Neural cell (in vitro differentiated cells): ENCODE data around the gene CADM1. TPM values are rescaled to one million over a fixed set of nuclear protein-coding genes. Genes with fewer than 3 reads are reported as not detected.
A peak's percentile ranks its signal among the peaks of the same experiment; 100 is the strongest.

Source experiments
- H2AFZ ChIP-seq: fragments of 200-600, 300-800 bp; sonication (generic), shearing (Covaris generic); 2 replicates; pipeline ENCODE4 v1.6.0; 2014; ENCODE audit warnings: low read depth, mild to moderate bottlenecking, antibody characterized with exemption, low read length, moderate library complexity
- H3F3A ChIP-seq: fragments of 200-600 bp; shearing (Covaris generic); 2 replicates; pipeline ENCODE4 v1.6.1; 2016; ENCODE audit warnings: mild to moderate bottlenecking, moderate library complexity, mixed read lengths, antibody characterized with exemption, low read length; ENCODE audit not compliant: insufficient read depth, poor library complexity, severe bottlenecking
- H3K27ac ChIP-seq: fragments of 200-600, 300-800 bp; sonication (generic), shearing (Covaris generic); 2 replicates; pipeline ENCODE4 v1.5.1; 2014; ENCODE audit warnings: mild to moderate bottlenecking, low read length, moderate library complexity
- H3K27me3 ChIP-seq: fragments of 300-800, 200-600 bp; sonication (generic), shearing (Covaris generic); 2 replicates; pipeline ENCODE4 v1.6.0; 2014; ENCODE audit warnings: mild to moderate bottlenecking, low read depth, low read length, moderate library complexity; ENCODE audit not compliant: insufficient read depth
- H3K36me3 ChIP-seq: fragments of 300-800, 200-600 bp; sonication (generic), shearing (Covaris generic); 2 replicates; pipeline ENCODE4 v1.5.1; 2014; ENCODE audit warnings: mild to moderate bottlenecking, antibody characterized with exemption, low read length, moderate library complexity; ENCODE audit not compliant: insufficient read depth
- H3K4me2 ChIP-seq: fragments of 300-800, 200-600 bp; sonication (generic), shearing (Covaris generic); 2 replicates; pipeline ENCODE4 v1.6.0; 2014; ENCODE audit warnings: mild to moderate bottlenecking, low read length
- H3K4me3 ChIP-seq: fragments of 300-800, 200-600 bp; sonication (generic), shearing (Covaris generic); 2 replicates; pipeline ENCODE4 v1.5.1; 2014; ENCODE audit warnings: mild to moderate bottlenecking, low read length, moderate library complexity
- H3K79me2 ChIP-seq: fragments of 200-600 bp; shearing (Covaris generic); replicated peaks from 2 replicates; pipeline ENCODE4 v1.6.0; 2014; ENCODE audit warnings: mild to moderate bottlenecking, low read length, moderate library complexity; ENCODE audit not compliant: insufficient read depth
- H3K9ac ChIP-seq: fragments of 300-800, 200-600 bp; sonication (generic), shearing (Covaris generic); 2 replicates; pipeline ENCODE4 v1.6.1; 2016; ENCODE audit warnings: mild to moderate bottlenecking, low read length, mixed read lengths
- H3K9me2 ChIP-seq: fragments of 200-600 bp; shearing (Covaris generic); 2 replicates; pipeline ENCODE4 v1.6.1; 2016; ENCODE audit warnings: mild to moderate bottlenecking, low read length, mixed read lengths; ENCODE audit not compliant: insufficient read depth
- H3K9me3 ChIP-seq: fragments of 200-600, 300-800 bp; sonication (generic), shearing (Covaris generic); 2 replicates; pipeline ENCODE4 v1.6.1; 2016; ENCODE audit warnings: mild to moderate bottlenecking, mixed run types, low read length, moderate library complexity, mixed read lengths
- H4K20me1 ChIP-seq: fragments of 200-600 bp; shearing (Covaris generic); 2 replicates; pipeline ENCODE4 v1.6.1; 2016; ENCODE audit warnings: mild to moderate bottlenecking, mixed run types; ENCODE audit not compliant: insufficient read depth
- EZH2 ChIP-seq: fragments of 200-600, 300-800 bp; shearing (Covaris generic), sonication (generic); IDR thresholded peaks from 2 replicates; pipeline ENCODE4 v1.6.1; 2014; ENCODE audit warnings: antibody characterized with exemption, low read length, borderline replicate concordance, mild to moderate bottlenecking; ENCODE audit not compliant: insufficient read depth, poor library complexity, severe bottlenecking
- MXI1 ChIP-seq: fragments of 450-650 bp; conservative IDR thresholded peaks from 2 replicates; pipeline ENCODE4 v1.6.1; 2014; ENCODE audit warnings: antibody characterized with exemption, mild to moderate bottlenecking; ENCODE audit not compliant: poor library complexity, severe bottlenecking
- POLR2AphosphoS5 ChIP-seq: IDR thresholded peaks from 2 replicates; pipeline ENCODE4 v1.6.1; 2012
- RAD21 ChIP-seq: fragments of 450-650 bp; conservative IDR thresholded peaks from 2 replicates; pipeline ENCODE4 v1.6.1; 2014; ENCODE audit warnings: antibody characterized with exemption, mild to moderate bottlenecking, moderate library complexity
- SMC3 ChIP-seq: fragments of 450-650 bp; conservative IDR thresholded peaks from 2 replicates; pipeline ENCODE4 v1.6.1; 2014; ENCODE audit warnings: antibody characterized with exemption, mild to moderate bottlenecking, moderate library complexity; ENCODE audit not compliant: poor library complexity
- polyA plus RNA-seq: library from polyadenylated mRNA; depleted of rRNA; stranded (reverse); fragments of >200 nt; gene quantifications from 2 replicates; pipeline ENCODE4 v1.2.3, GENCODE V29; 2014
- TF ChIP-seq, protein P1 (sequence below): fragments of 450-650 bp; IDR thresholded peaks from 2 replicates; pipeline ENCODE4 v1.5.1; 2014; ENCODE audit warnings: antibody characterized with exemption, mild to moderate bottlenecking, moderate library complexity; ENCODE audit not compliant: poor library complexity, severe bottlenecking
- TF ChIP-seq, protein P2 (sequence below): IDR thresholded peaks from 2 replicates; pipeline ENCODE4 v1.6.1; 2012; ENCODE audit warnings: borderline replicate concordance

The CADM1 gene
- polyA plus RNA-seq, 1 donor from 2014 or later: 92.1 TPM

GRCh38 chr11:115360186-115360824 lies 143.9 kb downstream of the CADM1 start:
- Histone ChIP-seq H2AFZ (no peak overlapping the region), H3K9ac (no peak overlapping the region), H3K27ac (no peak overlapping the region), H3K9me3 (no peaks in the 10 kb centered on the region), H3K79me2 (no peaks in the 10 kb centered on the region), H3K27me3 (no peaks in the 10 kb centered on the region), H3K36me3 (no peaks in the 10 kb centered on the region), H3K4me2 (no peak overlapping the region), H3F3A (no peaks in the 10 kb centered on the region), H4K20me1 (no peaks in the 10 kb centered on the region), H3K9me2 (no peaks in the 10 kb centered on the region), H3K4me3 (no peak overlapping the region)
- no peak for TF ChIP-seq MXI1
- TF ChIP-seq, protein P1, sequence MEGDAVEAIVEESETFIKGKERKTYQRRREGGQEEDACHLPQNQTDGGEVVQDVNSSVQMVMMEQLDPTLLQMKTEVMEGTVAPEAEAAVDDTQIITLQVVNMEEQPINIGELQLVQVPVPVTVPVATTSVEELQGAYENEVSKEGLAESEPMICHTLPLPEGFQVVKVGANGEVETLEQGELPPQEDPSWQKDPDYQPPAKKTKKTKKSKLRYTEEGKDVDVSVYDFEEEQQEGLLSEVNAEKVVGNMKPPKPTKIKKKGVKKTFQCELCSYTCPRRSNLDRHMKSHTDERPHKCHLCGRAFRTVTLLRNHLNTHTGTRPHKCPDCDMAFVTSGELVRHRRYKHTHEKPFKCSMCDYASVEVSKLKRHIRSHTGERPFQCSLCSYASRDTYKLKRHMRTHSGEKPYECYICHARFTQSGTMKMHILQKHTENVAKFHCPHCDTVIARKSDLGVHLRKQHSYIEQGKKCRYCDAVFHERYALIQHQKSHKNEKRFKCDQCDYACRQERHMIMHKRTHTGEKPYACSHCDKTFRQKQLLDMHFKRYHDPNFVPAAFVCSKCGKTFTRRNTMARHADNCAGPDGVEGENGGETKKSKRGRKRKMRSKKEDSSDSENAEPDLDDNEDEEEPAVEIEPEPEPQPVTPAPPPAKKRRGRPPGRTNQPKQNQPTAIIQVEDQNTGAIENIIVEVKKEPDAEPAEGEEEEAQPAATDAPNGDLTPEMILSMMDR: peak; percentile 32
- TF ChIP-seq, protein P2, sequence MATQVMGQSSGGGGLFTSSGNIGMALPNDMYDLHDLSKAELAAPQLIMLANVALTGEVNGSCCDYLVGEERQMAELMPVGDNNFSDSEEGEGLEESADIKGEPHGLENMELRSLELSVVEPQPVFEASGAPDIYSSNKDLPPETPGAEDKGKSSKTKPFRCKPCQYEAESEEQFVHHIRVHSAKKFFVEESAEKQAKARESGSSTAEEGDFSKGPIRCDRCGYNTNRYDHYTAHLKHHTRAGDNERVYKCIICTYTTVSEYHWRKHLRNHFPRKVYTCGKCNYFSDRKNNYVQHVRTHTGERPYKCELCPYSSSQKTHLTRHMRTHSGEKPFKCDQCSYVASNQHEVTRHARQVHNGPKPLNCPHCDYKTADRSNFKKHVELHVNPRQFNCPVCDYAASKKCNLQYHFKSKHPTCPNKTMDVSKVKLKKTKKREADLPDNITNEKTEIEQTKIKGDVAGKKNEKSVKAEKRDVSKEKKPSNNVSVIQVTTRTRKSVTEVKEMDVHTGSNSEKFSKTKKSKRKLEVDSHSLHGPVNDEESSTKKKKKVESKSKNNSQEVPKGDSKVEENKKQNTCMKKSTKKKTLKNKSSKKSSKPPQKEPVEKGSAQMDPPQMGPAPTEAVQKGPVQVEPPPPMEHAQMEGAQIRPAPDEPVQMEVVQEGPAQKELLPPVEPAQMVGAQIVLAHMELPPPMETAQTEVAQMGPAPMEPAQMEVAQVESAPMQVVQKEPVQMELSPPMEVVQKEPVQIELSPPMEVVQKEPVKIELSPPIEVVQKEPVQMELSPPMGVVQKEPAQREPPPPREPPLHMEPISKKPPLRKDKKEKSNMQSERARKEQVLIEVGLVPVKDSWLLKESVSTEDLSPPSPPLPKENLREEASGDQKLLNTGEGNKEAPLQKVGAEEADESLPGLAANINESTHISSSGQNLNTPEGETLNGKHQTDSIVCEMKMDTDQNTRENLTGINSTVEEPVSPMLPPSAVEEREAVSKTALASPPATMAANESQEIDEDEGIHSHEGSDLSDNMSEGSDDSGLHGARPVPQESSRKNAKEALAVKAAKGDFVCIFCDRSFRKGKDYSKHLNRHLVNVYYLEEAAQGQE: no peak
- TF ChIP-seq RAD21: no peak

DNA sequence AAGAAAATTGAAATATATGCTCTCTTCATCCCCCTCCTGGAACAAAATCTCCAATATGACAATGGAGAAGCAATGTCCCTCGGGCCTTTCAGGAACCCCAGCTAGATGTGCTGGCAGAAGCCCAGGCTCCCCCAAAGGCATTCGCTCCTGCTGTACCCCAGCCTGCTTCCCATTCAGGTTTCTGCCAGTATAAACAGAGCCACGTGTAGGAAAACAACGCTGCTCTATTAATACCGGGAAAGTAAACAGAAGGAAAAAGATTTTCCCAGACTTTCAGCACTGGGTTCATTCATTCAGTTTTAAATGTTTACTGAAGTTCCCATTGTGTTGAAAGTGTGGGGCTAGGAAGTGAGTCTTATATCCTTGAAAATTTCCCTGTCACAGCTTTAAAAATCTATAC lies 147.1 kb downstream of the CADM1 start:
- Histone ChIP-seq H3K9ac (no peak overlapping the region), H3K27ac (no peak overlapping the region), H3F3A (no peaks in the 10 kb centered on the region), H3K9me3 (no peaks in the 10 kb centered on the region), H4K20me1 (no peaks in the 10 kb centered on the region), H3K9me2 (no peaks in the 10 kb centered on the region), H3K27me3 (no peaks in the 10 kb centered on the region), H3K4me2 (no peak overlapping the region), H3K36me3 (no peaks in the 10 kb centered on the region), H3K79me2 (no peaks in the 10 kb centered on the region), H3K4me3 (no peak overlapping the region), H2AFZ (no peak overlapping the region)
- no peak for TF ChIP-seq POLR2AphosphoS5
- TF ChIP-seq EZH2: no peak
- TF ChIP-seq, protein P1: no peak
- TF ChIP-seq MXI1: no peak
- no peak for TF ChIP-seq SMC3
